GM18526 (cell line): ENCODE results near the gene EXOC3L2.

Source experiments
- POLR2A ChIP-seq: IDR thresholded peaks from 3 replicates; pipeline ENCODE4 v1.6.1; 2011; ENCODE audit not compliant: insufficient read length; ENCODE audit errors: extremely low read depth

EXOC3L2 gene

DNA sequence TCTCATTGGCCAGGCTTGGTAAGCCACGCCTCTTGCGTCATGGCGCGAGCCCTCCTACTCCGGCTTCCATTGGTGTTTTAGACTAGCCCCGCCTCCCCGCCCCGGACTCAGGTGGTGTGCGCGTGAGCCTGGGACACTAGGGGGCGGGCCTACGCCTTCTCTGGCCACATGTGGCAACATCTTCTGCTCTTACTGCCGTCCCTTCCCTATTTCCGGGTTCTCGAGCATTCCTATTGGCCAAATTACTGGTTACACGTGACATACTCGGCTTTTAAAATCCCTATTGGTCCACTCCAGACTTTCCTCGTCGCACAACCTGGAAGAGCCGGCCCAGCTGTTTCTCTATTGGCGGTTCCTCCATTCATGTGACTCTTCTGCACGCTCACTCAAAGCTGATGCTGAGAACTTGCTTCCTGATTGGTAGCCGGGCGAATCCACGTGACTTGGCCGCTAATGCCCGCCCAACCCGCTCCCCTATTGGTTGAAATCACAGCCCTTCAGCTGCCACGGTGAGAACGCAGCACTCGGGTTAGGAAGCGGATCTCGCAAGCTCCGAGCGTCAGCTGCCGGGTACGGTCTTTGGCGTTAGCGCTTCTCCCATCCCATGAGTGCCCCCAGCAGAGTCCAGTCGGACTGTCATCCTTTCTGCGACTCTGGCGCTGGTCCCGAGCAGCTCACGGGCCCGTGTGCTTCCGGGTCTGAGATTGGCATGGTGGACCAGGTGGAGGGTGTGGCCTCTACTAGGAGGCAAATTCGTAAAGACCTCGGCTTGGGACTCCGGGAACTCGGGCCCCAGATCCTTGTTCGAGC, 66.7 kb downstream of the EXOC3L2 start, which contains the start of gene BLOC1S3:
BLOC1S3 (plus strand) TSS at position 523 of the 810 bp plus-strand sequence. CDS start 513 bp downstream, outside the sequence.
- TF ChIP-seq POLR2A: peak; percentile 82

DNA sequence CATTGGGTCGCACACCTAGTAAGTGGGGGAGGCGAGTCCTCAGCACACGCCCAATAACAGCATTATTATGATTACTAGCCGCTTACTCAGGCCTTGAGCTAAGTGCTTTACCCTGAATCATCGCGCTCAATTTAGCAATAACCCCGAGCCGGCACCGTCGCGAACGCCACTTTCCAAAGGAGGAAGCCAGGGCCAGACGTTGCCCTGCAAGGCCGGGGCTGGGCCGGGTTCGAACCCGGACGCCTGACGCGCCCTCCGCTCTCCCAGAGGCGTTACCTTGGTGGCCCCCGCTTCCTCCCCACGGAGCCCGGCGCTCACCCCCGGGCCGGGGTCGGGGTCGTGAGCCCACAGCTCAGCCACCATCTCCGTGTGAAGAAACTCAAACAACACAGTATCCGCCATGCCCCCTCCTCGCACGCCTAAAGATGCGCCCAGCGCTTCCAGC, 67.4 kb downstream of the EXOC3L2 start, which contains the start of gene TRAPPC6A:
TRAPPC6A (minus strand) TSS at position 421 of the 445 bp plus-strand sequence; CDS start at position 402, 19 bp downstream.
- peak; percentile 73 for TF ChIP-seq POLR2A

DNA sequence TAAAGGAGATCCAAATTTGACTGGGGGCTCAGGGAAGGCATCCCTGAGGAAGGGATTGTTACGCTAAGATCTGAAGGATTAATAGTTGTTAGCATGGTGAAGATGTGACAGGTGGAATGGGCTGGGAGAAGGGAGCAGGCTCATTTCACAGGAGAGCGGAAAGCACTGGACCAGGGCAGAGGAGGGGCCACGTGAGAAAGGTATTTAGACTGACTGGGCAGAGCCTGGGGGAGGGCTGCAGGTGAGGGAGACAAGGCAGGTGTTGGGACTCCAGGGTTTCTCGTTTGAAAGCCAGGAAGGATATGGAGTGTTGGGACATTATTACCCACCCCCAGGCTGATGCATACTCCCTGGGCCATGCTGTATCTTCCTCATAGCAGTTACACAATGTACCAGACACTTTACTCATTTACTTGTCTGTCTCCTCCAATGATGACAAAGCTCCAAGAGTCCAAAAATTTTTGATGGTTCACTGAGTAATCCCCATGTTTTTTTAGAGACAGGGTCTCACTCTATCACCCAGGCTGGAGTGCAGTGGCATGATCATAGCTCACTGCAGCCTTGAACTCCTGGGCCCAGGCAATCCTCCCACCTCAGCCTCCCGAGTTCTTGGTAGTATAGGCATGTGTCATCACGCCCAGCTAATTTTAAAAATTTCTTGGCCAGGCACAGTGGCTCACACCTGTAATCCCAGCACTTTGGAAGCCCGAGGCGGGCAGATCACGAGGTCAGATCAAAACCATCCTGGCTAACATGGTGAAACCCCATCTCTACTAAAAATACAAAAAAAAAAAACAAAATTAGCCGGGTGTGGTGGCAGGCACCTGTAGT, 69.5 kb downstream of the EXOC3L2 start:
- no peak for TF ChIP-seq POLR2A

DNA sequence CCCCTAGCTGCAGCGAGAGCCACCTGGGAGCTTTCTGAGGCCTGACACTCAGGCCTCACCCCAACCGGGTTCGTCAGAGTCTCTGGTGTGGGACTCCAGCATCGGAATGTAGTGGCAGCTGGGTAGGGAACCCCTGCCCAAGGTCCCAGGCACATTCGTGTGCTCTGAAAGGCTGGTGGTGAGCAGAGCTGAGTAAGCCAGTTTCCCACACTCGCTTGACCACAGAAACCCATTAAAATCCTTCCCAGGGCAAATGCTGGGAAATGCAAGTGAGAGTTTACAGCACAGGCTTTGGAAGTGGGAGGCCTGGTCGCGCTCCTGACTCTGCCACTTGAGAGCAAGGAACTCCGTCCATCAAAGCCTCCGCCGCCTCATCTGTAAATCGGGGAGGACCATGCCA, 71.4 kb downstream of the EXOC3L2 start:
- TF ChIP-seq POLR2A: no peak

DNA sequence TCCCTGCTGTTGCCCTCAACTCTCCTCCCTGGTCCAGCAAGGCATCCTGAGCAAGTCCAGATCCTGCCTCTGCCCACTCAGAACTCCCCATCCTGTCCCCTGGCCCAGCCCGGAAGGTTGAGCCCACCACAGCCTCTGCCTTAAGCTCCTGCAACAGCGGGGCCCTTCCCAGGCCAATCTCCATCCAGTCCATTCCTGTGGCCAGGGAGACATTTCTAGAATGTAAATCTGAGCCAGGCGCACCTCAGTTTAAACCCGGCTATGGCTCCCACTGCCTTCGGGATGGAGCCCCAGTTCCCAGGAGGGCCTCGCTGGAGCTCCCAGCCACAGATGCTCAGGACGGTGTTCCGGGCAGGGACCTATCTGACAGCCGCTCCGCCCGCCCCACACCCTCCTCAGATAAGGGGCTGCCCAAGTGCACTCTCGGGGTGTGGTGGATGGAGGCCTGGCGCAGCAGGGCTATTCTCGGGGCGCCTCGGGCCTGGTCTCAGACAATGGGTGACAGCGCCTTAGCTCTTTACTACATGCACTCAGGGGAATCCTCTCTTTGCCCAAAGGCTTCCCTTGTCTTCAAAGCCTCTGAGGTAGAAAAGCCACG, 72.5 kb downstream of the EXOC3L2 start:
- no peak for TF ChIP-seq POLR2A

DNA sequence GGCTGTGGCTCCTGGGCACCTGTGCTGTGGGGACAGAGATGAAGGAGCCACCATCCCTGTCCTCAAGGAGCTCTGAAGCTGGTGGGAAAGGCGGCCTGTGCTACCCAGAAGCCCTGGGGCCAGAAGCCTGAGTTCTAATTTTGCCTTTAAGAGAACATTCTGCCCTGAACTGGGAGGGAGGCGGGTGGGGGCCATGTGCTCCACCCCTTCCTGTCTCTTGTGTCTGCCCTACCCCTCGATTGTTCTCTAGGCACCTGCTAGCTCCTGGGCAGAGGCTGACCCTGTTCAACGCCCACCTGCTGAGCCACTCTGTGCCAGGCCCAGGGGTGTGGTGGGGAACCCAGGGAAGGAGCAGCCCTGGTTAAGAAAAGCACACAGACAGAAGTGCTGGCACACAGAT, 73.0 kb downstream of the EXOC3L2 start:
- no peak for TF ChIP-seq POLR2A

DNA sequence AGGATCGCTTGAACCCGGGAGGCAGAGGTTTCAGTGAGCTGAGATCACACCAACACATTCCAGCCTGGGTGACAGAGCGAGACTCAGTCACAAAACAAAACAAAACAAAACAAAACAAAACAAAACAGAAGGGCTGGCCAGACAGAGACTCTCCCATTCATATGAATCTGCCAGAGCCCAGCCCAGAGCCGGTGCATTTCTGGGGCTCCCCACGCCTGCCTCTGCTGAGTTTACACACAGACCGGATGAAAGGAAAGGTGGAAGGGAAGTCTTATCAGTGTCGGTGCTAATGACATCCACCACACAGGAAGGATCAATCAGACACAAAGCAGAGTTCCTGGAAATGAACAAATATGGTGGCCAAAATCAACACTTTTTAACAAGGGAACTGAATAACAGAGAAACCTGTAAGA, 74.0 kb downstream of the EXOC3L2 start:
- TF ChIP-seq POLR2A: no peak

DNA sequence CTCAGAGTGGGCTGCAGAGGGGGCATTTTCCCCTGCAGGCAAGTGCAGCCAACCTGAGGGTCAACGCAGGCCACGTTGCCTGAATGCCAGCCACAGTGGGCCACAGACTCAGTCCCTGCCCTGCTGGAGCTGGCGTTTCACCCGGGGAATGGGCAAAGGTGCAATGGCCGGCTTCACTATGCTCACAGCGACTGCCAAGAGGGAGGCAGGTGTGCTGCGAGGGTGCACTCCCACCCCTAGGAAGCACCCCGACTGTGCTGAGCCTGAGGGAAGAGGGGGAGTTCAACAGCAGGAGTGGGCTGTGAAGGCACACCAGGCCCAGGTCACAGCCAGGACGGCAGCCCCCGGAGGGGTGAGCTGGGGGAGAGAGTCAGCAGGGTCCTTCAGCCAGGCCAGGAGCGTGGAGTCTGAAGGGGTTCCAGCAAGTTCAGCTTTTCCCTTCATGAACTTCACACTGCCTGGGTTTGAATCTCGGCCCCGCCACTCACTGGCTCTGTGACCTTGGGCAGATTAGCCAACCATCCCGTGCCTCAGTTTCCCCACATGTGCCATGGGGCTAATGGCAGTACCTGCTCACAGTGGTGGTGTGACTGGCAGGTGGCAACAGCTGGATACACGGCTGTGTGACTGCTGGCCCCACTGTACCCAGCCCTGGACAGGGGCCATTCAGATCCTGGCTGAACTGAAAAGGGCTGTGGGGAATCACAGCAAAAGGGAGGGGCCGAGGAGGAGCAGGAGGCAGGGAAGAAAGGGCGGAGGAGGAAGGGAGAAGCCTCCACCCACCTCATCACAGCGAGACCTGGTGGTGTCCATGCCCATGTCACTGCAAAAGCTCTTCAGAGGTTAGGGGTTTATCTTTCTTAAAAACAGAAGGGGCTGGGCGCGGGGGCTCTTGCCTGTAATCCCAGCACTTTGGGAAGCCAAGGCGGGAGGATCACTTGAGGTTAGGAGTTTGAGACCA, 74.8 kb downstream of the EXOC3L2 start:
- TF ChIP-seq POLR2A: no peak

DNA sequence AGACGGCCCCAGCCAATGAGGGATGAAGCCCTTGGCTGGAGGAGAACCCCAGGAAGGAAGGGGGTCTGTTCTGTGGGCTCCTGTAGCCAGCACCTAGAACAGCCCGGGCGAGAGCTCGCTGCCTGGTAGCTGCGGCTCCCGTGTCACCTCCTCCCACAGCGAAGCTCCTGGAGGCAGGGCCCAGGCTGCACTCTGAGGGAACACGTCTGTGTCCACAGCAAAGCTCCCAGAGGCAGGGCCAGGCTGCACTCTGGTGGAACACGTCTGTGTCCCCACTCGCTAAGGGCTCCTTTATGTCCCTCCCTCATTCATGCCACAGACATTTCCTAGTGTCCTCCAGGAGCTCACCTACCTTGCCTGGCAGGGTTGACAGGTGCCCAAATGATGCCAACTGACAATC, 75.6 kb downstream of the EXOC3L2 start:
- TF ChIP-seq POLR2A: no peak

DNA sequence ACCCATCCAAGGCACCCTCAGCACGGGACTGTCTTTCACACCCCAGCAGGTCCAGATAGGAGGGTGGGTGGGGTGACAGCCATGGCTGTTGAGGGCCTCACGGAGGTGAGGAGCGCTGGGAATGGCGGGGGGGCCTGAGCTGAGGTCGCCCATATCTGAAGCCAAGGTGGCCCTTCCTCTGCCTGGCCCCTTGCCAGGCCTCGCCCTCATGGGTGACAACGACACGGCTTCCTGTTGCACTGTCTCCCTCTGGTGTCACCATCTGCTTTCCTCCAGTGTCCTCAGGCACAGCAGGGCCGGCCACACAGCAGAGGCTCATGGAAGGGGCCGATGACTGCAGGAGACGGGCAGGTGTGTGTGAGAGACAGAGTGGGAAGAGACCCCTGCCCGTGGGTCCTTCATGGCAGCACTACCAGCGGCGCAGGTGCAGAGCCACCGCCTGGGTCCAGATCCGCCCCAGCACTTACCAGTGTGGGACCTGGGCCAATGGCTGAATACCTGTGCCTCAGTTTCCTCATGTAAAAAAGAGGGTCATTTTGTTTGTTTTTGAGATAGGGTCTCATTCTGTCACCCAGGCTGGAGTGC, 76.3 kb downstream of the EXOC3L2 start:
- TF ChIP-seq POLR2A: no peak

DNA sequence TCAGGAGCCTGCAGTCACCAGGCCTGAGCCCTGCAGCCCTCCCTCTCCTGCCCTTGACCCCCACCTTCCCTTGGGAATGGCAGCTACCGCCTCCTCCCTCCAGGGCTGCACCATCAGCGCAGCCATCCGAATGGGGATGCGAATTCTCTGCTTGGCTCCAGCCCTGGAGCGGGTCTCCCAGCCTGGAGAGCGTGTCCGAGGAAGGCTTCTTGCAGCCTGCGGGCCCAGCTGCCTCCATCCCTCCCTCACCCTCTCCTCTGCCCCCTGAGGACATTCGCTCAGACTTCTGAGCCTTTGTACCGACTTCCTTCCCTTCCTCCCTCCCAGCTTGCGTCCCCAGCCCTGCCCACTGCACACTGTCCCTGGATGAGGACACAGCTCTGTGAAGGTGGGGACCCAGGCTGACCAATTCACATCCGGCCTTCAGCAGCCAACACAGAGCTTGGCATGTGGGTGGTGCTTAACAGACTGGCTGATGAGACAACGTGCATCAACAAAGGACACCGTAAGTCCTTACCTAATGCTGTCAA, 78.4 kb downstream of the EXOC3L2 start:
- TF ChIP-seq POLR2A: no peak

DNA sequence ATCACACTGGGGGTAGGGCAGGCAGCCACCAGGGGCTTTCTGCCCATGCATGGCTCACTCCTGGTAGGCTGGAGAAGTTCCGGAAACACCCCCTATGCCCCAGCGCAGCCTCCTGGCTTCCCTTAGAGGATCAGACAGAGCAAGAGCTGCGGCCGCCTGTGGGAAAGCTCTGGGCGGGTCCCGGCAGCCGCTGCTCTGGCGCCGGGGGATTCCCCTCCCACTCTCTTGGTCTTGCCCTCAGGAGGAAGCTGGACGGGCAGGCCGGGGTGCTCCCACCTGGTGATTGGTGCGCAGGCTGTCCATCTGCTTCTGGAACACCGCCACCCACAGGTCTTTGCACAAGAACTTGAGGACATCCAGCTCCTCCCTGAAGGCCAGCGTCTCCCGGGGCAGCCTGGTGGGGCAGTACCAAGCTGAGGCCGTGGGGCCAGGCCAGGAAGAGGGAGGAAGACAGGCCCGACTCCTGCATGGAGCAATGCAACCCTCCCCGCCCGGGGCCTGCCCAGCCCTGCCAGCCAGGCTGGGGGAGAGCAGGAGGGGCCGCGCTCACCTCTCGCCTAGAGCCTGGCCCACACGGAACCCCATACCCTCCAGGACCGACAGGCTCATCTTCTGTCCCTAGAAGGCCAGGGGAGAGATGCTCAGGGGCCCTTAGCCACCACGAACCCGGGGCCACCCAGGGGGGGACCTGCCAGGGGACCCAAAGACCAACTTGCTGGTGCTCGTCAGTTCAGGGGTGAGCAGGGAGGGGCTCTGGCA, 80.5 kb downstream of the EXOC3L2 start:
- peak; percentile 6 for TF ChIP-seq POLR2A

DNA sequence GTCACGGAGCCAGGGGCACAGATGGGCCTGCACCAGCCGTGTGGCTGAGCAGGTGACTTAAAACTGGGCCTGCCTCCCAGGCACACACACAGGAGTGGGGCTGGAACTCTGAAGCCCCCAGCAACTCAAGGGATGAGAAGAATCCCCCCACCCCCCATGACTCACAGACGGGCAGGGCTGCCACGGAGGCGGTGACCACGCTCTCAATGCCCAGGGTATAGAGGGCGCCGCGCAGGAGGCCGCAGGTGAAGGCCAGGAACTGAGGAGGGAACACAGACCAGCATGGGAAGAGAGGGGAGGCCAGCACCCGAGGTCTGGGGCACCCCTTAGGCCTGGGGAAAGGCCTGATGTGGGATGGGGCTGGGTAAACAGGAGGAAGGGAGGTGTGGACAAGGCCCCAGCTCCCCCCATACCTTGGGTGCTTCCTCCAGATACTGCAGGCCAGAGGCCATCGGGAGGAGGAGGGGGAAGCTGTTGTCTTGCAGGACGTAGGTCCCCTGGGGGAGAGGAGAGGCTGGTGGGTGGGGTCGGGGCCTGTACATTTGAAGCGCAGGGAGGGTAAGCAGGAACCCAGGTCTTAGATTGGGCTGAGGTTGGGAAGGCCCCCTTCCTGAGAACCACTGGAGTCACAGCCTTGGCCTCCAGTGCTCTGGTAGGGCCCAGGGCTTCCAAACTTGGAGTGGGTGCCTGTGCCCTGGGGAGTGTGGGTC, 81.3 kb downstream of the EXOC3L2 start:
- no peak for TF ChIP-seq POLR2A

DNA sequence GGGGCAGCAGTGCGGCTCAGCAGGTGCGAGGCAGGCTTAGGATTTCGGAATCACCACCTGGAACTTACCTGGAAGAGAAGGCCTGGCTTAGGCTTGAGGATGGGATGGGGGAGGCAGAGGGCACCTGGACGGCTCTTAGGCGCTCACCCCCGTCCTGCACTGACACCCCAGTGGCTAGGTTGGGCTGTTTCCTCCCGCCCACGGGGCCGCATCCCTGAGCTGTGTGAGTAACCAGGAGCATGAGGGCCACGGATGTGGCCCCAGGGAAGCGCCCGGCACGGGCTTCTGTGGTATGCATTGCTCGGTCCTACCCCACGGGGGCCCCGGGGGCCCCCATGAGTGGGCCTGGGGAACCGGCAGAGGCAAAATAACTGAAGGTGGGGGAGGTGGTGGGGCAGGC, 82.1 kb downstream of the EXOC3L2 start:
- TF ChIP-seq POLR2A: no peak
